ENCODE results near the gene DNMT3A. TPM values are rescaled to one million over a fixed set of nuclear protein-coding genes. Genes with fewer than 3 reads are reported as not detected.

DNMT3A gene
- total and polyA plus RNA-seq, 2 experiments from 2014 or later, result 47.2 to 80.4 TPM

- TF ChIP-seq ZNF462 (CRISPR knock-in tag; IDR thresholded peaks at IDR 0.05) (no peak), JUNB (IDR thresholded peaks at IDR 0.05; ENCODE audit: unreplicated experiment) (no peak), EZH2phosphoT487 (IDR thresholded peaks at IDR 0.05; ENCODE audit: unreplicated experiment) (no peak), ZNF331 (CRISPR knock-in tag; IDR thresholded peaks at IDR 0.05; ENCODE audit: low read depth) (no peak), ETS1 (IDR thresholded peaks at IDR 0.05) (no peak)
These were observed 28.2 kb upstream of the DNMT3A start (continued) for GRCh38 chr2:25369876-25370275.

GRCh38 chr2:25369439-25369838 is 27.7 kb upstream of the DNMT3A start:
- DNase-seq (ENCODE audit: low spot score), result no peak
- TF ChIP-seq JUNB (IDR thresholded peaks at IDR 0.05; ENCODE audit: unreplicated experiment) (no peak), EZH2phosphoT487 (IDR thresholded peaks at IDR 0.05; ENCODE audit: unreplicated experiment) (no peak), POLR2AphosphoS5 (IDR thresholded peaks at IDR 0.05; ENCODE audit: low read depth) (no peak), ZNF331 (CRISPR knock-in tag; IDR thresholded peaks at IDR 0.05; ENCODE audit: low read depth) (no peak), ZNF114 (CRISPR knock-in tag; IDR thresholded peaks at IDR 0.05) (no peak), CREB1 (CRISPR knock-in tag; IDR thresholded peaks at IDR 0.05; ENCODE audit: low read depth) (no peak), NANOG (IDR thresholded peaks at IDR 0.05; ENCODE audit: borderline replicate concordance) (no peak), EZH2 (IDR thresholded peaks at IDR 0.05; ENCODE audit: low read depth, unreplicated experiment) (no peak)

More at GRCh38 chr2:25369439-25369838, 27.7 kb upstream of the DNMT3A start:
- Histone ChIP-seq H3K4me2 (no peak overlapping the region), H3F3A (replicated peaks; ENCODE audit: low read depth) (no peaks in the 10 kb centered on the region), H3K27ac (ENCODE audit: low read depth) (no peak overlapping the region), H4K20me1 (replicated peaks; ENCODE audit: insufficient read depth) (no peaks in the 10 kb centered on the region), H3K4me1 (ENCODE audit: insufficient read depth) (0 out of 2 replicates have a peak, but pooled peaks cover 3% of the 10 kb centered on the region), H3K4me3 (no peak overlapping the region), H3K9me2 (ENCODE audit: insufficient read depth) (no peaks in the 10 kb centered on the region), H3K79me2 (replicated peaks; ENCODE audit: insufficient read depth) (no peaks in the 10 kb centered on the region), H2AFZ (no peak overlapping the region), H3K36me3 (ENCODE audit: insufficient read depth) (no peaks in the 10 kb centered on the region), H3K27me3 (ENCODE audit: insufficient read depth) (no peaks in the 10 kb centered on the region)
- H3K4me3 Mint-ChIP-seq, result no peak overlapping the region
- no peaks in the 10 kb centered on the region for H3K36me3 Mint-ChIP-seq (ENCODE audit: low read depth)
- H3K9me3 Mint-ChIP-seq, result no peaks in the 10 kb centered on the region; the same call in 1 of the 3 replicates
- H3K27me3 Mint-ChIP-seq (ENCODE audit: insufficient read depth, low read depth, poor library complexity), result peaks cover 16% of the 10 kb centered on the region
- peaks cover 8% of the 10 kb centered on the region; the same call in 2 of the 3 replicates for H3K4me1 Mint-ChIP-seq
- no peak for ATAC-seq
- no peak overlapping the region for H3K27ac Mint-ChIP-seq

All from GM23338 (cell line).